ENCODE data around the gene RGS10.

The RGS10 gene

GRCh38 chr10:119543814-119544642, 1.5 kb upstream of the RGS10 start (continued):
- TF ChIP-seq BCL11B (tag by site-specific recombination; IDR thresholded peaks at IDR 0.05; ENCODE audit: low read depth) (no peak), ZNF302 (tag by site-specific recombination; IDR thresholded peaks at IDR 0.05; ENCODE audit: low read depth) (no peak), ZBTB44 (tag by site-specific recombination; IDR thresholded peaks at IDR 0.05) (peak; percentile 38; the same call in 1 of the 2 replicates), ZNF223 (tag by site-specific recombination; IDR thresholded peaks at IDR 0.05) (no peak), ZNF791 (tag by site-specific recombination; IDR thresholded peaks at IDR 0.05) (no peak), ZNF391 (tag by site-specific recombination; IDR thresholded peaks at IDR 0.05; ENCODE audit: borderline replicate concordance, low read depth) (peak; percentile 66; the same call in 1 of the 2 replicates), ZNF24 (tag by site-specific recombination; IDR thresholded peaks at IDR 0.05) (no peak; the same call in 1 of the 2 replicates), FEZF1 (tag by site-specific recombination; IDR thresholded peaks at IDR 0.05) (peak; percentile 59), ZNF529 (tag by site-specific recombination; IDR thresholded peaks at IDR 0.05; ENCODE audit: insufficient replicate concordance) (no peak), ZNF423 (tag by site-specific recombination; IDR thresholded peaks at IDR 0.05) (0 out of 2 replicates have a peak, but pooled peaks have one; percentile 5), ZNF169 (tag by site-specific recombination; IDR thresholded peaks at IDR 0.05) (no peak), TRIM28 (IDR thresholded peaks at IDR 0.05; ENCODE audit: borderline replicate concordance, low read length) (no peak), ZNF629 (tag by site-specific recombination; IDR thresholded peaks at IDR 0.05) (peak; percentile 92), ZSCAN30 (tag by site-specific recombination; IDR thresholded peaks at IDR 0.05) (peak; percentile 65; the same call in 1 of the 2 replicates), YY2 (tag by site-specific recombination; IDR thresholded peaks at IDR 0.05) (no peak), ZNF621 (tag by site-specific recombination; IDR thresholded peaks at IDR 0.05) (no peak), HIC1 (tag by site-specific recombination; IDR thresholded peaks at IDR 0.05) (peak; percentile 78), PRDM10 (tag by site-specific recombination; IDR thresholded peaks at IDR 0.05) (peak; percentile 80), ZNF530 (tag by site-specific recombination; IDR thresholded peaks at IDR 0.05; ENCODE audit: low read depth) (no peak), ZNF37A (tag by site-specific recombination; IDR thresholded peaks at IDR 0.05) (no peak), ZIC2 (tag by site-specific recombination; IDR thresholded peaks at IDR 0.05) (peak; percentile 87), ZNF362 (tag by site-specific recombination; IDR thresholded peaks at IDR 0.05) (peak; percentile 50; the same call in 1 of the 2 replicates), OVOL3 (tag by site-specific recombination; IDR thresholded peaks at IDR 0.05) (peak; percentile 45; the same call in 1 of the 2 replicates), ZFP37 (tag by site-specific recombination; IDR thresholded peaks at IDR 0.05) (peak; percentile 52; the same call in 1 of the 2 replicates), ZNF174 (tag by site-specific recombination; IDR thresholded peaks at IDR 0.05) (no peak), REPIN1 (tag by site-specific recombination; IDR thresholded peaks at IDR 0.05; ENCODE audit: low read depth) (no peak), ZNF626 (tag by site-specific recombination; IDR thresholded peaks at IDR 0.05) (no peak), ZNF600 (tag by site-specific recombination; IDR thresholded peaks at IDR 0.05) (peak; percentile 93), ZNF48 (tag by site-specific recombination; IDR thresholded peaks at IDR 0.05) (no peak), IKZF3 (tag by site-specific recombination; IDR thresholded peaks at IDR 0.05) (peak; percentile 80)
- TF ChIP-seq, protein P1, sequence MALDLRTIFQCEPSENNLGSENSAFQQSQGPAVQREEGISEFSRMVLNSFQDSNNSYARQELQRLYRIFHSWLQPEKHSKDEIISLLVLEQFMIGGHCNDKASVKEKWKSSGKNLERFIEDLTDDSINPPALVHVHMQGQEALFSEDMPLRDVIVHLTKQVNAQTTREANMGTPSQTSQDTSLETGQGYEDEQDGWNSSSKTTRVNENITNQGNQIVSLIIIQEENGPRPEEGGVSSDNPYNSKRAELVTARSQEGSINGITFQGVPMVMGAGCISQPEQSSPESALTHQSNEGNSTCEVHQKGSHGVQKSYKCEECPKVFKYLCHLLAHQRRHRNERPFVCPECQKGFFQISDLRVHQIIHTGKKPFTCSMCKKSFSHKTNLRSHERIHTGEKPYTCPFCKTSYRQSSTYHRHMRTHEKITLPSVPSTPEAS (tag by site-specific recombination; IDR thresholded peaks at IDR 0.05) = no peak

All from HEK293 (cell line).